ENCODE results near the gene IPCEF1. TPM values are rescaled to one million over a fixed set of nuclear protein-coding genes. Genes with fewer than 3 reads are reported as not detected.

Gene IPCEF1
- total and polyA plus RNA-seq, 2 of the 4 experiments (the other 2 are of a cell fraction): under 0.01 to 0.03 TPM

GRCh38 chr6:154345811-154346210 is 10.8 kb downstream of the IPCEF1 start:
- Histone ChIP-seq H2BK20ac (ENCODE audit: low read depth, low read length) (no peak overlapping the region), H2BK15ac (ENCODE audit: low read depth, low read length) (no peak overlapping the region), H4K91ac (ENCODE audit: insufficient read depth, low read depth, low read length) (no peak overlapping the region), H3K4me3 (ENCODE audit: insufficient read depth, low read depth, low read length) (no peak overlapping the region), H3K14ac (replicated peaks; ENCODE audit: low read depth, low read length) (no peak overlapping the region), H3K56ac (ENCODE audit: extremely low read depth, insufficient read depth, low read length) (no peak overlapping the region), H2AFZ (replicated peaks; ENCODE audit: low read length, poor library complexity) (no peak overlapping the region), H2BK5ac (ENCODE audit: low read depth, low read length, poor library complexity, severe bottlenecking) (no peak overlapping the region), H3K9me3 (ENCODE audit: control insufficient read depth, insufficient read depth, low read length) (peaks cover 3% of the 10 kb centered on the region; the same call in 1 of the 2 replicates), H4K8ac (ENCODE audit: low read depth in 2 of 2, low read length in 2 of 2) (no peak overlapping the region), H3K23ac (ENCODE audit: low read depth, low read length) (no peak overlapping the region), H2AK5ac (ENCODE audit: low read depth, low read length) (no peak overlapping the region), H2AK9ac (replicated peaks; ENCODE audit: low read depth, low read length, poor library complexity) (no peak overlapping the region), H3K27me3 (ENCODE audit: control insufficient read depth, insufficient read depth, low read length) (no peaks in the 10 kb centered on the region), H3K4ac (ENCODE audit: low read depth, low read length) (no peak overlapping the region), H4K20me1 (ENCODE audit: insufficient read depth, low read length) (no peaks in the 10 kb centered on the region), H3K9ac (ENCODE audit: low read depth, low read length) (no peak overlapping the region), H3K4me2 (ENCODE audit: low read depth, low read length) (no peak overlapping the region), H4K5ac (ENCODE audit: low read depth, low read length) (no peak overlapping the region), H3K18ac (ENCODE audit: low read depth, low read length) (no peak overlapping the region), H3K9me1 (ENCODE audit: insufficient read depth, low read length) (no peaks in the 10 kb centered on the region), H3K79me1 (ENCODE audit: low read depth in 1 of 2, low read length in 2 of 2) (no peaks in the 10 kb centered on the region), H2BK120ac (ENCODE audit: low read depth, low read length) (no peak overlapping the region), H3K4me1 (ENCODE audit: control insufficient read depth, insufficient read depth, low read length) (no peaks in the 10 kb centered on the region), H3K27ac (ENCODE audit: insufficient read depth, low read length) (no peak overlapping the region), H3K36me3 (ENCODE audit: control insufficient read depth, insufficient read depth, low read length) (no peaks in the 10 kb centered on the region)
- ATAC-seq (ENCODE audit: low read depth): no peak
- intact Hi-C loops (cut with micrococcal nuclease) (no loop called here), in situ Hi-C loops (cut with MboI; ENCODE audit: low sequenced_read_pairs) (no loop called here), dilution Hi-C loops (cut with HindIII; ENCODE audit: low sequenced_read_pairs, unreplicated experiment) (no loop called here)
- no peak for DNase-seq
- 100% methylated on average over 2 of the region's 4 CpGs; no CpG with 5 or more reads in 1 of the 2 experiments for whole genome bisulfite sequencing, 2 experiments (ENCODE audit: extremely low coverage in 2 of 2, insufficient read length in 1 of 2)
- POLR2A ChIA-PET (ENCODE audit: unreplicated experiment): no interaction called here
- BruUV-seq (replicated peaks): no TSS peak
- CTCF ChIA-PET: interaction anchor here (0.6 to 0.8 kb wide), 2 partner anchors 24 to 249 kb away, joined by 4 to 7 read pairs; no protein-coding TSS in a partner anchor
- no peak for TF ChIP-seq CTCF (conservative IDR thresholded peaks at IDR 0.05; ENCODE audit: low read depth, low read length)
